ENCODE results near the gene PANK1. TPM values are rescaled to one million over a fixed set of nuclear protein-coding genes. Genes with fewer than 3 reads are reported as not detected.

Gene PANK1
- total and polyA plus RNA-seq, 2 of the 8 experiments (the other 6 are each of a cell fraction or from before 2014, with no cell fraction given), result 18.5 to 40.4 TPM

DNA sequence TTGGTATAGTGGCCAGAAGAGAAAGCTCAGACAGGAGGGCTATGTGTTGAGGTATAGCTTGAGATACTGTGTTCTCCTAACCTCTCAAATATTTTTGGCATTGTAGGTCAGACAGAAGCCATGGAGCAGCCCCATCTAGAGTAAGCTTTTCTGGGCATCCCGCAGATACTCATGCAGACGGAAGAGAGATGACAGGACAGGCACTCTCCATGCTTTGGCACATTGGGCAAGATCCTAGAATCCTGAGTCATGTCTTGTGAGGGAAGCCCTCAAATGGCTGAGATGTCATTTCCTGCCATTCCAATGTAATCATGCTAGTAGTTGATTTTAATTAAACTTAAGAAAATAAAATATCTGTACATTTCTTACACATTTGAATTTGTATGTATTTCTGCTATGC lies 39.6 kb upstream of the PANK1 start (continued):
- TF ChIP-seq TBP (IDR thresholded peaks at IDR 0.05; ENCODE audit: low read depth, low read length) (no peak), SP4 (IDR thresholded peaks at IDR 0.05; ENCODE audit: low read length) (no peak), TAF1 (IDR thresholded peaks at IDR 0.05; ENCODE audit: low read depth, low read length) (no peak), JUND (IDR thresholded peaks at IDR 0.05; ENCODE audit: low read length) (no peak), CBX8 (IDR thresholded peaks at IDR 0.05; ENCODE audit: borderline replicate concordance, low read depth, low read length) (no peak), TEAD4 (IDR thresholded peaks at IDR 0.05; ENCODE audit: low read depth, low read length) (no peak)

Data from H1 (cell line).